GM12873 (cell line): ENCODE results near the gene CDPF1.

Source experiments
- TF ChIP-seq, protein P1 (sequence below): IDR thresholded peaks from 2 replicates; pipeline ENCODE4 v1.5.1; 2012; ENCODE audit warnings: low read depth, mild to moderate bottlenecking, moderate library complexity, low read length, control low read depth; ENCODE audit not compliant: insufficient read depth; ENCODE audit errors: missing control alignments

Gene CDPF1

GRCh38 chr22:46272762-46273431, 22.8 kb upstream of the CDPF1 start:
- TF ChIP-seq, protein P1, sequence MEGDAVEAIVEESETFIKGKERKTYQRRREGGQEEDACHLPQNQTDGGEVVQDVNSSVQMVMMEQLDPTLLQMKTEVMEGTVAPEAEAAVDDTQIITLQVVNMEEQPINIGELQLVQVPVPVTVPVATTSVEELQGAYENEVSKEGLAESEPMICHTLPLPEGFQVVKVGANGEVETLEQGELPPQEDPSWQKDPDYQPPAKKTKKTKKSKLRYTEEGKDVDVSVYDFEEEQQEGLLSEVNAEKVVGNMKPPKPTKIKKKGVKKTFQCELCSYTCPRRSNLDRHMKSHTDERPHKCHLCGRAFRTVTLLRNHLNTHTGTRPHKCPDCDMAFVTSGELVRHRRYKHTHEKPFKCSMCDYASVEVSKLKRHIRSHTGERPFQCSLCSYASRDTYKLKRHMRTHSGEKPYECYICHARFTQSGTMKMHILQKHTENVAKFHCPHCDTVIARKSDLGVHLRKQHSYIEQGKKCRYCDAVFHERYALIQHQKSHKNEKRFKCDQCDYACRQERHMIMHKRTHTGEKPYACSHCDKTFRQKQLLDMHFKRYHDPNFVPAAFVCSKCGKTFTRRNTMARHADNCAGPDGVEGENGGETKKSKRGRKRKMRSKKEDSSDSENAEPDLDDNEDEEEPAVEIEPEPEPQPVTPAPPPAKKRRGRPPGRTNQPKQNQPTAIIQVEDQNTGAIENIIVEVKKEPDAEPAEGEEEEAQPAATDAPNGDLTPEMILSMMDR = no peak

- TF ChIP-seq, protein P1 = no peak
Measured at GRCh38 chr22:46272196-46272595, 22.1 kb upstream of the CDPF1 start.

DNA sequence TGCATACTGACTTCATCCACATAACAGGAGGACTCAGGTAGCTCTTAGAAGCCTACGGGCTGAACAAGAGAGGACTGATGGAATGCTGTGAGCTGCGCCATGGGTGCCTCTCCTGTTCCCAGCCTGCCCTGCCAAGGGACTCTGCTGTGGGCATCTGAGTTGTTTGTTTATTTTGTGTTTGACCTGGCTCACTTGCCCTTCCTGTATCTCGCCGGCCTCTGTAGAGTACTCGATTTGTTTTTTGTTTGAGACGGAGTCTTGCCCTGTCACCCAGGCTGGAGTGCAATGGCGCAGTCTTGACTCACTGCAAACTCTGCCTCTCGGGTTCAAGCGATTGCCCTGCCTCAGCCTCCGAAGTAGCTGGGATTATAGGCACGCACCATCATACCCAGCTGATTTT, 19.5 kb upstream of the CDPF1 start:
- TF ChIP-seq, protein P1 = no peak

DNA sequence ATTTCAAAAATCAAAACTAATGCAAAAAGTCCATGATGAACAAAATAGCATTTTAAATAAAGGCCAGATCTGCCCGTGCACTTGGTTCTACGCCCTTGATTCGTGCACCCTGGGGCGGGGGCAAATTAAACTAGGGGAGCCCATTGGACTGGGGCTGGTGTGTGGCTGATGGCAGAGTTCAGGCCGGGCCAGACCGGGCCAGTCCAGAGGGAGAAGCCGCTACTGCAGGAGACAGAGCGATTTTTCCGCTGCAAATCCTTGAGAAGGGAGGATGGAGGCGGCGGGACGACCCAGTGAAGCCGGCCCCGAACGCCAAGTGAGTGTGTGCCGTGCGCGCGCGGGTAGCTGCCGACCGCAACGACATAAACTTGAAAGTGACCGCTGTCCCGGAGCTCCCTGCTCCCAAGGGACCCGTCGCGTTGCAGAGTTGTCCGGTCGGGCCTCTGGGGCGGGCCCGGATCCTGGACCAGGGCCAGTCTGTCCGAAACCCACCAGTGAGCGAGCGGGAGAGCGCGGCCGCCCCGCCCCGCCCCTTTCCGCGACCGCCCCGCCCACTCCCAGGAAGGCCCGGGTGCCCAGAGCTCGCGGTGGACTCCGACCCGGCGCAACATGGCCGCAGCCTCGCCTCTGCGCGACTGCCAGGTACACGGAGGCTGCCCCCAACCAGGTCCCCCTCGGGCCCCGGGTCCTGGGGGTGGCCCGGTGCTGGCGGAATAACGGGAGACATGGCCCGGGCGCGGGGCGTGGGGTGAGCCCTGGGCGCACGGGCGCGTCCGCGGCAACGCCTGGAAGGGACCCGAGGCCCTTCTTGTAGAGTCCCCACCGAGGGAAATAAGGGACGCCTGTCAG, 17.6 kb upstream of the CDPF1 start, which contains the start of gene TTC38:
Gene TTC38 (plus strand): TSS at position 578 of the 849 bp plus-strand sequence. CDS start 32 bp downstream, at position 610.
- TF ChIP-seq, protein P1 = no peak

GRCh38 chr22:46263216-46263590, 13.1 kb upstream of the CDPF1 start, which contains the start of gene PKDREJ:
Gene PKDREJ, minus strand, starts transcription at chr22:46263343. Its CDS starts 21 bp downstream, at chr22:46263322.
- TF ChIP-seq, protein P1 = no peak

DNA sequence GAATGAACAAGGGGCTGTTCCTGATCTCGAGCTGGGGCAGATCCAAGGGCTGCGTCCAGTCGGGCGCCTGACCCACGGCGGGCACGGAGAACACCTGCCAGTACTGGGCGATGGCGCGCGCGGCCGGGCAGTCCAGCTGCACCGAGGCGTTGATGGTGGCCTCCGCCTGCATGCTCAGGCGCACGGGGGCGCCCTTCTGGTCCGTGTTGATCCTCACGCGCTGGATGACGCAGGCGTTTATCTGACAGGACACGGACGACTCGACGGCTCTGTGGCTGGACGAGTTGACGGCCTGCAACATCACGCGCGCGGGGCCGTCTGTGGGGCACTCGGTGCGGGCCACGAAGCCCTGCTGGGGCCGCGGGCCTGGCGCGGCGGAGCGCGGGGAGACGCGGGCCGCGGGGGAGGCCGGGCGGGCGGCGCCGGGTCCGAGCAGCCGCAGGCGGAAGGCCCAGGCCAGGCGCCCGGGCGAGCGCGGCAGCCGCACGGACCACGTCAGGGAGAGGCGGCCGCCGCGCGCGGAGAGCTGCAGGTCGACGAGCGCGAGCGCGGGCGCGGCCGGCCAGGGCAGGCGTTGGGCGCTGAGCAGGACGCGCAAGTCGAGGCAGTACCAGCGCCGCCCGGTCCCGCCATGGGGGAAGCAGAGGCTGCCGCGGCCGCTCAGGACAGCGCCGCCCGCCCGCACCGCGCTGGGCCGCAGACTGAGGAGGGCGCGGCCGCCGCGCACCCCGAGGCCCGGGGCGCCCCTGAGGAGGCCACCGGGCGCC, 12.5 kb upstream of the CDPF1 start:
- TF ChIP-seq, protein P1 = peak; percentile 10
